Suppressor macrophage treated with lipopolysaccharide for 1 hour (primary cell): ENCODE data around the gene GOLGA6D.
A peak's percentile ranks its signal among the peaks of the same experiment; 100 is the strongest.
"Not testable (repeated sequence)": the region's sequence is repeated elsewhere in the genome, so short reads cannot be mapped to it uniquely, and the experiment has no call there.

Experiments
- DNase-seq, 3 donors: peaks; one replicate each; pipeline ENCODE4 v3.0.0-alpha.2; 2020 to 2022

GOLGA6D gene

DNA sequence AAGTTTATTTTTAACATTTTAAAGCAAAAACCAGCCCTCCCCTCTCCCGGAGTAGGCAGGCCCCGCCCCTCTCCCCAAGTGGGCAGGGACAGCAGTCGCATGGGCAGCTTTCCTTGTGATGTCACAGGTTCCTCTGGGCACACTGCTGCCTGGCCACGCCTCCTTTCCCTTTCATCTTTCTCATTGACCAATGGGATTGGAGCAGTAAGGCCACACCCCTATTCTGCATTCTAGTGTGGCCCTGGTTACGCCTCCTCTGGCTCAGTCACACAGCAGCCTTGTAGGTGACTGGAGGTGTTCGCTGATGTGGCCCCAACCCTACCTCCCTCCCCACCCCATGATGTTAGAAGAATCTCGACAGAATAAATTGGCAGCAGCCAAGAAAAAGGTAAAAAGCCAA lies at the start of gene GOLGA6D:
TSS of gene GOLGA6D (plus strand) at position 264 of the 400 bp plus-strand sequence. CDS start at position 305, 41 bp downstream.
- not testable (repeated sequence) for DNase-seq

GRCh38 chr15:75233504-75234190 lies 49.0 kb upstream of the GOLGA6D start:
- DNase-seq: no peak

DNA sequence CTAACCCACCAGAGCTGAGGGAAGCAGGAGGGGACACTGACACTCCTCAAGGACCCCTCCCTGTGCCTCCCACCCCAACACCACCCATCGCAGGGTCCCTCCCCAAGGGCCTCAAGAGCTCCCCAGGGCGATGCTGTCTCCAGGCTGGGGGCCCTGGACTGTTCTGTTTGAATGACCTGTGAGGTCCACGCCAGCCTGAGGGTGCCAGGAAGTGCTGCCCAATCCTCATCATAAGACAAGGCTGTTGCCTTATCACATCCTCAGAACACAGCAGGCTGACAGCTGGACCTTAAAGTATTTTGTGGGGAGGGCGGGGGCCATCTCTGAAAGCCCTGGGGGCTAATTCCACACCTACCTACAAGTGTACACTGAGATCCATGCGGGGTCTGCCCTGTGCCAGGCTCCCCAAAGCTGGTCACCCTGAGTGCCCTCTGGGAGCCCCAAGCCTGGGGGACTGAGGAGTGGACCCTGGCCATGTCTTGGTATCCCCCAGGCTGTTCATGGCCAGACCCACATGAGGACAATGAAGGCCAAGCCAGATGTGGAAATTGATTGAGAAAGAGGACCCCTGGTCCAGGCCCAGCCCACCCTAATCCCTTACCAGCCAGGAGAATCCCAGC lies 48.3 kb upstream of the GOLGA6D start:
- no peak for DNase-seq

DNA sequence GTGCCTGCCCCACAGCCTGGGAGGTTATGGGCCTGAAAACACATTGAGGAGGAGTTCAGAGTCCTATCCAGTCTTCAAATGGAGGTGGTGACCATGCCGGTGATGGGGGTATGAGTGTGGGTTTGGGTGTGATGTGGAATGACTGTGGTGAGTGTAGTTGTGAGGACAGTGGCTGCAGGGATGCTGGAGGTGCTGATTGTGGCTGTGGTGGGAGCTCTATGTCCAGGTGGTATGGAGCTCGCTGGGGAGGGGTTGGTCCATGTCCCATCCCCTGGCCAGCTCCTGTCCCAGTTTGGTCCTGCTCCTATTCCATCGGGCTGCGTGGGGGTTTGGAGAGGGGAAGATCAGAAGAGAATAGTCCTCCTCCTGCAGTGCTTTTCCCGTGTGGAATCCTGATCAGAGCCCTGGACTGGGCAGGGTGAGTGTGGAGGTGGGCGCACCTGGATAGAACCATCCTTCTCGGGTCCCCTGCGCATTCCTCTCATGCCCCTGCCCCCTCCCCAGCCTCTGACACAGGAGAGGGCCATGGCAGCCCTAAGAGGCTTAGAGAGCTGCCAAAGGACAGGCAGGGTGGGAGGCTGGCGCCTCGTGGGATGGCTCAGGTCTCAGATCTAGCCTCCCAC lies 47.5 kb upstream of the GOLGA6D start:
- DNase-seq: no peak

DNA sequence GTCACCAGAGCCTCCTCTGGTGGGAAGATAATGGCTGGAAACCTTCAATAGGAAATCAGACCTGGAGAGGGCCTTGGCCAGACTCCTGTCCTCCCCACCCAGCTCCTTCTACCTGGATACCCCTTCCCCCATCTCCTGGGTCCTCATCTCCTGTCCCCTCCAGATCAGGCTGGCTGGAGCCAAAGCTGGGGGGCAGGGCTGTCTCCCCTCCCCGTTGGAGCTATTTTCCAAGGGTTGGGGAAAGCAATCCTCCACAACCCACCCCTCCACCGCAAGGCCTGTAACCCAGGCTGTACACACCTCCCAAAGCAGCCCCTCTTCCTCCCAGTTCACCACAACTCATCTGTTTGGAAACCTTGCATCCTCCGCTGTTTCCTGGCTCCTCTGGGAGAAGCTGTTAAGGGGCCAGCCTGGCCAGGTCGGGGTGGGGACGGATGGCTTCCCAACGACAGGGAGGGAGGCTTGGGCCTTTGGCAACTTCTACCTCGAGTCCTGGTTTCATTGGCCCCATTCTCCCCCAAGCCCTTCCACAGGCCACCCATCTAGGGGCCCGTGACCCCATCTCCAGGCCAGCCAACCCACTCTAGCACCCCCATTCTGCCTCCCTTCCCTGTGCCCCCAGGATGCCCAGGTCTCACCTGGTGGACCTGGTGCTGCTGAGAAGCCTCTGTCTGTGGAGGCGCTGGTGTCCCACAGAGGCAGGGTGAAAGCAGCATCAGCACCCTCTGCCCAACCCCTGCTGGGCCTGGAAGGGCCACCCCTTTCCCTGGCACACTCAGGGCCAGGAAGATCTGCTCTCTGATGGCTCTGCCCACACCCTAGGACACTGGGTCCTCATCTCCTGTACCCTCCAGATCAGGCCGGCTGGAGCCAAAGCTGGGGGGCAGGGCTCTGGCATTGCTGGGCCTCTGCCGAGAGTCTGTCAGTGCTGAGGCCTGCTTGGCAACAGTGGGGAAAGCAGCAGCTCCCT lies 46.6 kb upstream of the GOLGA6D start:
- DNase-seq: no peak

- DNase-seq: no peak
These were observed 45.2 kb upstream of the GOLGA6D start for GRCh38 chr15:75237316-75237982.

GRCh38 chr15:75238150-75238549 lies 44.5 kb upstream of the GOLGA6D start:
- DNase-seq: no peak

- DNase-seq: not testable (repeated sequence)
These were observed 36.9 kb upstream of the GOLGA6D start for GRCh38 chr15:75245741-75246140.

- peak in 1 of 3 donors; percentile 3 for DNase-seq
These were observed 33.6 kb upstream of the GOLGA6D start for GRCh38 chr15:75248991-75249390.

- DNase-seq: no peak
These were observed 32.9 kb upstream of the GOLGA6D start for GRCh38 chr15:75249726-75250125.

DNA sequence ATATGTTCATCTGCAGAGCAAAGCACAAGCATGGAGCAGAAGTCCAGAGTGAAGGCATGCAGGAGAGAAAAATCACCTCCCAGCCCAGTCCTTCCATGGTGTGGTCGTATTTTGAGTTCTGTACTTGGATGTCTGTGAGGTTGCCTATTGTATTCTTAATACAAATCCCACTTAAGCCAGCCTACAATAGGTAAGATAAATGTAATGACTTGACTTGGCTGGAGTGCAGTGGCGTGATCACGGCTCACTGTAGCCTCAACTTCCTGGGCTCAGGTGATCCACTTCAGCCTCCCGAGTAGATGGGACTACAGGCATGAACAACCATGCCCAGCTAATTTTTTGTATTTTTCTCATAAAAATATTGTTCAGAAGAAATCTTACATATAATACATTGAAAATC lies 31.3 kb upstream of the GOLGA6D start:
- not testable (repeated sequence) for DNase-seq

DNA sequence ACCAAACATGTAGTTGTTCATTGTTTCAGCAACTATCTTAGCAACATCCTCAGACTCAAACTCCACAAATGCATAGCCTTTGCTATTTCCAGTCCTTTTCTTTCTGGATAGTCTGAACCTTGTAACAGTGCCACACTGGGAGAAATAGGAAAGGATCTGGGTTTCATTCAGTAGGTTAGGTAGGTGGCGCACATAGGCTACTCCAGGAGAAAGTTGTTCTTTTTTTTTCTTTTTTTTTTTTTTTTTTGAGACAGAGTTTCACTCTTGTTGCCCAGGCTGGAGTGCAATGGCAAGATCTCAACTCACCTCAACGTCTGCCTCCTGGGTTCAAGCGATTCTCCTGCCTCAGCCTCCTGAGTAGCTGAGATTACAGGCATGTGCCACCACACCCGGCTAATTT lies 30.4 kb upstream of the GOLGA6D start:
- DNase-seq: not testable (repeated sequence)

- DNase-seq: not testable (repeated sequence)
These were observed 24.6 kb upstream of the GOLGA6D start, which contains the start of gene GOLGA6C for GRCh38 chr15:75258034-75258433. Gene GOLGA6C, plus strand, starts transcription at chr15:75258334. Its CDS starts 265 bp downstream, at chr15:75258599.

DNA sequence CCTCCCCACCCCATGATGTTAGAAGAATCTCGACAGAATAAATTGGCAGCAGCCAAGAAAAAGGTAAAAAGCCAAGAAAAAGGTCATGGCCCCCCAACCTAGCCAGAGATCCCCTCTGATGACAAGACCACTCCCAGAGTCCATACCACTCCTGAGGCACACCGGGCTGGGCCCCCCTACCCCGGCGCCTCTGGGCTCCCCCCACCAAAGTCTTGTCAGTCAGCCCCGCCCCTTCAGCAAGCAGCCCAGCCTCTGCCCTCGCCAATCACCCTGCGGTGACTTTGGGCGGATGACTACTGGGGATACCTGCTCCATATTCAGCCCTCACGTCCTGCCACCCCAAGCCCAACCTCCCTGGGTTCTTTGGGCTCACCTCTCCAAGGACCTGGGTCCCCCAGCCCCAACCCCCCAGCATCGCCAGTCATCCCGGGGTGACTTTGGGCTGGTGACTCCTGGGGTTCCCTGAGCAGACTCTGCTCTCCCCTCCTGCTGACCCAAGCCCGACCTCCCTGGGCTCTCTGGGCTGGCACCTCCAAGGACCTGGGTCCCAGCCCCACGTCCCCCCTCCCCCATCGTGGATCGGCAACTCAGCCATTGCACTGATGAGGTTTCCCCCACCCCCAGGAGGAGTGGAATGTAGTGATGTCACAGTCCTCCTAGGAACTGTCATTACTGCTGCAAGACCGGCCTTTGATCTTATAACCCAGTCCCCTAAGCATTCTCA lies 23.9 kb upstream of the GOLGA6D start:
- not testable (repeated sequence) for DNase-seq

GRCh38 chr15:75259873-75260272 lies 22.8 kb upstream of the GOLGA6D start:
- not testable (repeated sequence) for DNase-seq

DNA sequence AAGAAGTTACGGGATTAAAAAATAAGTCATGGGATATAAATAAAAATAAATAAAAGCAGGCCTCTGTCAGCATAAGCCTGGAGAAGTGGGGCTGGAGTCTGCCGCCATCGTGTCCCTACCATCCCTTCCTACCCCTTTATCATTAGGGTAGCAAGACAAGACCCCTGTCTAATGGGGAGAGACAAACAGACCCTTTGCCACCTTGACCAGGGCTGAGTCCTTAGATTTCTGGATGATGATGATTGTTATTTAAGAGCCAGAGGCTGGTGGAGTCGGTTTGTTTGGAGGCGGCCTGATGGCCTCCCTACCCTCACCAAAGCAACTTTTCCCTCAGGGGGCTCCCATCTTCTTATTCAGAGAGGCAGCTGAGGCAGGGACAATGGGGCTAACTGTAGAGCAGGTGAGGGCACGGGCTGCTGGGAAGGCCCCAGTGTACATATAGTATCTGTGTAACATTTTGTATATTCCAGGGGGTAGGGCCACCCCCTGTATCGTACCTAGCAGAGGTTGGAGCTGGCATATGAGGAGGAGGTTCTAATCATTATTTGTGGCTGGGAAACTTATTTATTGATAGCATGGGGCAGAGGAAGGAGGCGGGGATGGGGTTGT lies 8.8 kb upstream of the GOLGA6D start:
- DNase-seq: peak in 1 of 3 donors; percentile 3

GRCh38 chr15:75274509-75275107 lies 8.0 kb upstream of the GOLGA6D start:
- DNase-seq: peak in 2 of 3 donors; percentile 18 to 43

DNA sequence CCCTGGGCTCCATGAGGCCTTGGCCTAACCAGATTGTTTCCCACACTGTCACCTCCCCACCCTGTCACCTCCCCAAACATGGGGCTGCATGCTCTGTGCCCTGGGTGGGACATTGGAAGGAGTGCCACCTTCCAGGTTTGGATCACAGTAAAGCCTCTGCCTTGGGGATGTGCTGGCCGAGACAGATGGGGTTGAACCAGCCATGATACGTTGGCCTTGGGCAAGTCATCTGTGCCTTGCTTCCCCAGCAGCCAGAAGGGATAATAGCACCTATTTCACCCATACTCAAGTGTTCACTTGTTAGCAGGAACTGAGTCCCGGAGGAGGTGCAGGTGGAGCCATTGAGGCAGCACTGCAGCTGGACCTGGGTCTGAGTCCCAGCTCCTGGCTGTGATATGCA lies 7.0 kb upstream of the GOLGA6D start:
- not testable (repeated sequence) for DNase-seq

DNA sequence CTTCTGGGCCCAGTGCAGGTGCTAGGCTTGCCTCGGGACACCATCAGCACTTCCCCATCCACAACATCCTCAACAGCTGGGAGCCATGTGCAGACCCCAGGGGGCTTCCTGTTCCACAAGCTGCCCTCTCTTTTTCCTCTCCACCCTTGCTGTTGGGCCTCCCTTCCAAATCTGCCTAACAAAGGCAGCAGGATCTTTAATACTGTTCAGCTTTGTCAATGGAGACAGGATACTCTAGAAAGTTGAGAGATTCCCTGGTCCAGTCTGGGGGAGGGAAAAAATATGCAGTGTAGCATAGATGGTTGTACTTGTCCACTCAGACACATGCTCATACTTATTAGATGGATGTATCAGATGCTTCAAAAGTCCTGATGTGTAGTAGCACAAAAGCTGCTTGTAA lies 4.1 kb upstream of the GOLGA6D start:
- peak in 2 of 3 donors; percentile 41 to 43 for DNase-seq

GRCh38 chr15:75284152-75284551 lies 1.5 kb downstream of the GOLGA6D start:
- DNase-seq: not testable (repeated sequence)
